ENCODE measurements around the gene SYNDIG1L. TPM values are rescaled to one million over a fixed set of nuclear protein-coding genes. Genes with fewer than 3 reads are reported as not detected.
A peak's percentile ranks its signal among the peaks of the same experiment; 100 is the strongest.

Gene SYNDIG1L
- total and polyA plus RNA-seq, 2 of the 13 experiments (the other 11 are each of a cell fraction or from before 2014, with no cell fraction given), result 0.04 TPM; not detected in 1

GRCh38 chr14:74356892-74357575 lies 69.0 kb downstream of the SYNDIG1L start:
- TF ChIP-seq ZBTB33 (CRISPR knock-in tag; IDR thresholded peaks at IDR 0.05) (no peak), MNT (IDR thresholded peaks at IDR 0.05) (peak; percentile 14; the same call in 1 of the 2 replicates)
- Histone ChIP-seq H2AFZ (ENCODE audit: low read length) (no peak overlapping the region), H3K9ac (ENCODE audit: insufficient read depth, low read depth, low read length) (no peak overlapping the region), H3K9me3 (ENCODE audit: low read length) (no peaks in the 10 kb centered on the region), H3K4me1 (ENCODE audit: insufficient read depth, low read length) (no peaks in the 10 kb centered on the region), H3K27me3 (ENCODE audit: control insufficient read depth in 1 of 2, insufficient read depth in 2 of 2, low read length in 2 of 2) (peaks cover 4 to 26% of the 10 kb centered on the region in 2 experiments; a peak in 4 of 5 replicates), H3K36me3 (replicated peaks in 1 of 2; ENCODE audit: control insufficient read depth in 1 of 2, insufficient read depth in 2 of 2, low read length in 2 of 2) (no peaks in the 10 kb centered on the region), H3K27ac (ENCODE audit: extremely low read length, insufficient read depth, low read length) (no peak overlapping the region), H3K4me2 (ENCODE audit: low read depth, low read length) (no peak overlapping the region), H3K4me3 (replicated peaks in 1 of 3; ENCODE audit: insufficient read depth in 1 of 3, low read depth in 2 of 3, low read length in 3 of 3) (no peak overlapping the region), H4K20me1 (ENCODE audit: insufficient read depth, low read length) (no peaks in the 10 kb centered on the region), H3K79me2 (ENCODE audit: insufficient read depth, low read length) (no peaks in the 10 kb centered on the region)
- in situ Hi-C loops (cut with HindIII; ENCODE audit: extremely low pct_ligation_motif_present, low pct_unique_long_range_greater_than_20kb) (no loop called here), intact Hi-C loops (cut with micrococcal nuclease; ENCODE audit: unreplicated experiment) (no loop called here)
- no TSS peak for BruUV-seq (replicated peaks)
- POLR2A ChIA-PET, result no interaction called here
- DNase-seq (ENCODE audit: low spot score) (no peak), ATAC-seq (no peak; the same call in 1 of the 3 replicates), FAIRE-seq (no peak)
- 59% methylated on average over 14 of the region's 32 CpGs for WGBS (ENCODE audit: low lambda C conversion rate)
- CTCF ChIA-PET (ENCODE audit: low intra/inter-chr PET ratio, low total read pairs), result no interaction called here

Other genes starting within 250 kb of the SYNDIG1L start
- not detected in 2 replicates for gene VSX2, start 186.8 kb downstream of the SYNDIG1L start, total RNA-seq (2016; rRNA removed; fragmentation: Illumina TruSeq; extraction: Trizol)
- 0.03 and 0.05 TPM in 2 replicates for gene VSX2, start 186.8 kb downstream of the SYNDIG1L start, polyA plus RNA-seq (2011; rRNA removed)
- gene ABCD4, start 123.3 kb downstream of the SYNDIG1L start, total RNA-seq (2016; rRNA removed; fragmentation: Illumina TruSeq; extraction: Trizol), result 20.4 and 47.5 TPM in 2 replicates
- gene ABCD4, start 123.3 kb downstream of the SYNDIG1L start, polyA plus RNA-seq (2011; rRNA removed), result 50.5 and 54.8 TPM in 2 replicates
- gene VRTN, start 77.7 kb downstream of the SYNDIG1L start, total RNA-seq (2016; rRNA removed; fragmentation: Illumina TruSeq; extraction: Trizol), result not detected in 2 replicates
- not detected in 2 replicates for gene VRTN, start 77.7 kb downstream of the SYNDIG1L start, polyA plus RNA-seq (2011; rRNA removed)
- gene NPC2, start 67.1 kb upstream of the SYNDIG1L start, total RNA-seq (2016; rRNA removed; fragmentation: Illumina TruSeq; extraction: Trizol), result 108 and 164 TPM in 2 replicates
- gene NPC2, start 67.1 kb upstream of the SYNDIG1L start, polyA plus RNA-seq (2011; rRNA removed), result 132 and 136 TPM in 2 replicates
- 43.4 and 53.0 TPM in 2 replicates for gene ISCA2, start 67.6 kb upstream of the SYNDIG1L start, total RNA-seq (2016; rRNA removed; fragmentation: Illumina TruSeq; extraction: Trizol)
- gene ISCA2, start 67.6 kb upstream of the SYNDIG1L start, polyA plus RNA-seq (2011; rRNA removed), result 24.8 and 32.1 TPM in 2 replicates
- 0.18 and 0.20 TPM in 2 replicates for gene LTBP2, start 186.0 kb upstream of the SYNDIG1L start, total RNA-seq (2016; rRNA removed; fragmentation: Illumina TruSeq; extraction: Trizol)
- 0.41 and 0.46 TPM in 2 replicates for gene LTBP2, start 186.0 kb upstream of the SYNDIG1L start, polyA plus RNA-seq (2011; rRNA removed)